ENCODE results near the gene TFAP2B. TPM values are rescaled to one million over a fixed set of nuclear protein-coding genes. Genes with fewer than 3 reads are reported as not detected.

Gene TFAP2B
- total RNA-seq, 1 donor from 2014 or later, result under 0.01 TPM

DNA sequence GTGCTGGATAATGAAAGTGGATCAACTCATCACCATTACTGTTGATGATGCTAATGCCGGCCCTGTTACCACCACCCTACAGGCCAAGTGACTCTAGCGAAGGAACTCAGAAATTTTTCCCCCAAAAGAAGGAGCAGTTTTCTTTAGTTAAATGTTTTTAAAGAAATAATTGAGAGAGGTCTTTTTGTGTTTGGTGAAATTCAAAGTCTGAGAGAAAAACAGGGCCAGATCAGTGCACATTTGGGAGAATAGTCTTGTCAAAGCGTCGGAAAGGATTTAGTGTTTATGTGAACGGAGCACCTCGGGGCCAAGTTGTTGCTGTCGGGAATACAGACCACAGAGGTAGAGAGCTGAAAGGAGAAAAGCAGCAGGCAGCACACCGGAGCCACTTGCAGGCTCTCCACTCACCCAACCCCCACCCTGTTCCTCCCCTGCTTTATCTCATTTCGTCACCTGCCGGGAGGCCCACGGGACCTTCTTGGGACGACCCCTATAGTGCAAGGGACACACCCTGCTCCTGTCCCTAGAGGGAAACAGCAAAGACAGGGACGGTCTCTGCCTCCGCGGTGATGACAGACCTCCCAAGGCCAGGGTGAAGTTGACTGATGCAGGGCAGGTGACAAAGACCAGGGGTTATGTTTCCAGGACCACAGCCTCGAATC is 6.8 kb downstream of the TFAP2B start:
- no peak for DNase-seq

DNA sequence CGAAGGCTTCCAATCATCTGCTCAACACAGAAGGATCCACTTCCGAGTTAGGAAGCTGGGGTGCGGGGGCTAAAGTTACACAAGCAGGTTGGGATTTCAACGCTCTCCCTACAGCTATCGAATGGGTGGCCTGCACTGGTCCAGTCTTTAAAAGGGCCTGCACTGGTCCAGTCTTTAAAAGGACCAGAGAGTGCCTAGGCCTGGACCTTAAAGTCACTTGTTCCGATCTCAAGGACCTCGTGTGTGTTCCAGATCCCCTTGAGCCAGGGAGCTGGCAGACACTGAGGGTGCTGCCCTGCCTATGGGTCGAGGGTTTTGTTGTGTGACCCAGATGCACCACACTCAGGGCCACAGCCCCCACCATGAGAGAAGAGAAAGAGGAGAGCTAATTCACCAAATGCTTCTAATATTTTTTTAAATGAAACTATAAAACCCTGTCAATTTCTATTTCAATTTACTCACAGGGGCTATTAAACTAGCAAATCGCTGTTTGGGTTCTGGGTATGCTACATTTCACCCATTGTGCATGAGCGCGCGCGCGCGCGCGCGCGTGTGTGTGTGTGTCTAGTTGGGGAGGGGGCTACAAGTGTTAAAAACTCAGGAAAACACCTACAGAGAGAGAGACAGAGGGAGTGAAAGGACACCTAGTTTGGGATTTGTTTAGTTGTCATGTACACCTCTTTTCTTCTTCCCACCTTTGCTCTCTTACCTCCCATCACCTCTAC is 7.5 kb downstream of the TFAP2B start:
- no peak for DNase-seq

DNA sequence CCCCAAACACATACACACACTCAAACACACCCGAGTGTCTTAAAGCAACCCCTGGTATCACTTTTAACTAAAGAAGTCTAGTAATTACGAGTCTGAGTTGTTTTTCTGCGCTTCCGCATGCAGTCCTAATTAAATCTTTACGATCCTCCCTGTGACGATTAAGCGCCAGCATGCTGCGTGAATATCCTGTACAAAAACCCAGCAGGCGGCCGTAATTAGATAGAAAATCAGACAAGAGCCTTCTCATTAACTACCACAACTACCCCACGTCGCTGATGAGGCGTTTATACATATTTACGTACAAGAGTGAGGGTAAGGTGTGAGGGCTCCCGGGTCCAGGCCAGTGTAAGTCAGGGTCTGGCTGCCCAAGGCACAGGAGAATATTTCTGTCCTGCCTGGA is 8.1 kb downstream of the TFAP2B start:
- no peak for DNase-seq

DNA sequence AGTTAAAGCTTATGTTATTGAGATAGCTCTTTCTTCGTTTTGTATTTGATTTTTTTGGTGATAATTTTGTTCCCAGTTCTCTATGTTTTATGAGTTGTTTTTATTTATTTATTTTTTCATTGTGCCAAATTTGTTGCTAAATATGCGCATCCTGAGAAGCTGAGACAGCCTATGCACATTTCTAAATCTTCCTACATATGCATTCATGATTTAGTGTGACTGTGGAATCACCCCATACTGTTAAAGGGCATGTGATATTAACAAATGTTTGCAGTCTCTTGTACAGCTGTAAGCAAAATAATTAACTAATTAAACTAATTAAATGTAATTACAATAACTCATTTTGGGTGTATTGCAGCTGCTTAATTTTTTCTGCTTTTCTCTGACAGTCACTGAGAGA is 10.4 kb downstream of the TFAP2B start:
- no peak for DNase-seq

DNA sequence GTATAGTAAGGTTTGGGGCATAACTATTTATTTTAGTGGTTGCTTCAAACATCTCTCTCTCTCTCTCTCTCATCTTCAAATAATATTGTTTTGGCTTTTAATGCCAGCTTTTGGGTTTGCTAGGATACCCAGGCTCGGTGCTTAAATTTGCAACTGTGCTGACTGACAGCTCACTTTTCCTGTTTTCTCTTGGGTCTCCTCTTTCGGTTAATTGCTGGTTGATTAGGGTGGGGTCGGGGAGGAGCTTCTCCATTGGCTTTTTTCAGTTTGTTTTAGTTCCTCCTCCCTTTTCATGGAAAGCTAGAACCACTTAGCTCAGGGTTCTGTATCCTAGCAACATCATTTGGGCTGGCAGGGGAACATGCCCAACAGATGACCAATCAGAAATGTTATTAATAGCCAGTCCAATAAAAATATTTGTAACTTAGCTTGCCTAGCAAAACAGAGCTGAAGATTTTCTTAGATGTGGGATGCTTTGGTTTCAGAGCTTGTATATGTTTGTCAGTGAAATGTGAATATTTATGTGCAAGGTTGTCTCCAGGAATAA is 11.3 kb downstream of the TFAP2B start:
- DNase-seq, result no peak

DNA sequence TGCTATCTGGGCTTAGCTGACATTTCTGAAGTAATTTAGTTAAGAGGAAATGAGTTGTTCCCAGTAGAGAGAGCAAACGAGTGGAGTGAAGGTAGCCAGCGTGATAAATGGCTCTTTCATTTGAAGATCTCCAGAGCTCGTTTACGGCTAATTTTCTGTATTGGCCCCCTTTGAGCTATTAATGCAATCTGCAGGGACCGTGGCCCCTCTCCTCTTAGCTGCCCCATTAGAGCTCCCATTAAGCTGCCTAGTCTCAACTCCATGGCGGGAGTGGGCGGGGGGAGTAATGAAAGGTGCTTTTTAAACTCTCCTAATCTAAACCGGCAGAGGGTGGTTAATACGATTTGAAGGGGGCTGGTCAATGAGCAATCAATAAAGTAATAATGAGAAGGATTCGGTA is 12.5 kb downstream of the TFAP2B start:
- DNase-seq, result no peak

DNA sequence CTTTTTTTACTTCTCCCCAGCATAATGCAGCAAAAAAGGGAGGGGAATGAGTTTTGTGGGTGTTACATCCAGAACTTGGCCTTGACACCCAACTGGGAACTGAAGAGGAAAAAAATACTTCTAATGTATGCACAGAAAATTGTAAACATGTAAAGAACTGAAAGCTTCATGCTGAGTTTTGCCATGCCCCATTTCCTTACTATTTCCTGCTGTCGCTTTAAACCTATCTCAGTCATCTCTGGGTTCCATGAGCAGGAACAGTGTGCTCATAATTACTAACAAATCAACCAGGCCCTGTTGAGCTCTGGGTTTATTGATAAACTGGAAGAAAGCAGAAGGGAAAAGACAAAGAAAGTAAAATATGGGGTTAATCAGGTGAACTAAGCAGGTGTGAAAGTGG is 14.2 kb downstream of the TFAP2B start:
- no peak for DNase-seq

DNA sequence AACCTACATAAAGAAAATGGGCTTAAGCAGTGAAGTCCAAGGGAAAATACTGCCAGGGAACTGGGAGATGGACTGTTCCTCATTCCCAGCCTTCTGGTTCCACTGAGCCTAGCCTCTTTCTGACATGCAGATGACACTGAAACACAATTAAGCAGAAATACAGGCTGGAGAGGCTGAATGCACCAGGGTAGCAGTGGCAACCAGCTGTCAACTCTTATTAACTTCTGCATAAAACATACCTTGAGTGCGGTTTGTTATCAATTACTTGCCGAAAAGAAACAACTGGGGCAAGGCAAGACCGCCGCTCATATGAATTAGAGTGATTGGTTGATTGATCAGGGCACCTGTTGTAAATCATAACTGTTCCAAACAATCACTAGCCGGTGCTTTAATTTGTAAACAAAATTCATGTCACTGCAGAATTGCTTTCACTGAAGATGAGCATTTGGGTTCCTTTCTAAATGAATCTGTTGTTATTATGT is 16.3 kb downstream of the TFAP2B start:
- DNase-seq, result no peak

DNA sequence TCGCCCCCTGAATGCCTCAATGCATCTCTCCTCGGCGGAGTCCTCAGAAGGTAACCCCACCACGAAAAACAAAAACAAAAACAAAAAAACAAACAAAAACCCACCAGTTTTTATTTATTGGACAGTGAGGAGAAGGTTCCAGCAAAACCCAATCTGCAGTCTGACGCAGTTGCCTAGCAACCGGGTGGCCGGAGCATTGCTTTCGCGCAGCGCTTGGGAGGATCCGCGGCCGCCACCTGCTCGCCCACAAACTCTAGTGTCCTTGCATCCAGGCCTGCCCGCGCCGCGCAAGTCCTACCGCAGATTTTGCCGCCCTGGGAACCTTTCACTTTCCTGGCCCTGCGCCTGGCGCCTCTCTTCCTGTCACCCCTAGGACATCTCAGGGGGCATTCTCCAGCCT is 17.6 kb downstream of the TFAP2B start:
- DNase-seq, result no peak

DNA sequence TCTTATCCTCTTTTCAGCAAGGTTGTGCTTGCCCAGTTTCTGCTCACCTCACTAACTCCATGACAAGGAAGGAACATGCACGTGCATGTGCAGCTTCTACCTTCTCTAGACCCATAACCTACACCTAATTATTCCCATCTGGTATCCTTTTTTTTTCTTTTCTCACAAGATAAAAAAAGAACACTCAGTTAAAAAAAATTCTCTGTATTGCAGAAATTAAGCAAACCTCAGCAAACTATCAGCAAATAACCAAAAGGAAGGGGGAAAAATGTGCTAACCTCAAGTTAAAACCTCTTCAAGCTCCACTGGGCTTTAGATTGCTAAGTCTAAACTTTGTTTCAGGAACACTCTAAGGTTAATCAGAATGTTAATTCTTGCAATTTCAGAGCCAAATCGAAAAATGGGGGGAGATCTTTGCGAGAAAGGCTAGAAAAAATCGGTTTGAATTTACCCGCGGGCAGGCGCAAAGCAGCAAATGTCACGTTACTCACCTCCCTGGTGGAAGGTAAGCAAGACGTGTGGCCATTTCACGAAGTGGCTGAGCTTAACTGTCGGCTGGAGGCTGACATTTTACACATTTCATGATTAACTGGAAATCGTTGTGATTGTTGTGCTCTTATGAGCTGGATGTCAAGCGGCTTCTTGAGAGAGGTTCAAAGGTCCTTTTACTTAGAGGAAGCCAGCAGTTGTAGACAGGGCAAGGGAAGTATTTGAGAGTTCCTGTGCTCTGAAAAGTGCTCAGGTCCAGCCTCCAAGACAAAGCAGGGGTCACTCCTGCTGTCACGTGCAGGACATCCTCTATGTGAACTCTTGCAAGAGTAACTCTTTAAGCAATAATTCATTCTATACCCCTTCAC is 19.1 kb downstream of the TFAP2B start:
- no peak for DNase-seq

DNA sequence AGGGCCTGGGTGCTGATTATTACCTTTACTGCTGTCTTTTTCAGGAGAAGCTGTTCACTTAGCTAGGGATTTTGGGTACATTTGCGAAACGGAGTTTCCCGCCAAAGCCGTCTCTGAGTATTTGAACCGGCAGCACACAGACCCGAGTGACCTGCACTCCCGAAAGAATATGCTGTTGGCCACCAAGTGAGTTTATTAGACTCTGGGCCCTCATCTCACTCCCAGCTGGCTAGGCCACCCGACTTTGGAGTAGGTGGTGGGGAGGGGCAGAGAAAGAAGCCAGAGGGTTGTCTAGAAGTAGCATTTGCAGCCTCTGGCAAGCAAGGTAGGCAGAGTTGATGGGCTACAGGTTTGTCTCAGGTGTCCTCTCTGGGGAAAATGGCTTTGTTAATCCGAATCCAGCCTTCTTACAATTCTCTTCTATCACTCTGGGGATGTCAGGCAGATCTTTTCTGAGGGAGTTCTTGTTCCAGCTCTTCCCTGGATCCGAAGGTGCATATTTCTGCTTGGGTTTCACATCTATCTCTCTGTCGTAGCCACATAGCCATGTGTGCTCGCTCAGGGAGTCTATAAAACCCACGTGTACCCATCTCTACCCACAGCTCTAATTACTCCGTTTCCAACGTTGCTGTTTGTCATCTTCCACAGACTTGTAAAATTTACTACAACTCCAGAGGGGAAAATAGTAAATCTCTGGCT is 21.6 kb downstream of the TFAP2B start:
- no peak for DNase-seq

DNA sequence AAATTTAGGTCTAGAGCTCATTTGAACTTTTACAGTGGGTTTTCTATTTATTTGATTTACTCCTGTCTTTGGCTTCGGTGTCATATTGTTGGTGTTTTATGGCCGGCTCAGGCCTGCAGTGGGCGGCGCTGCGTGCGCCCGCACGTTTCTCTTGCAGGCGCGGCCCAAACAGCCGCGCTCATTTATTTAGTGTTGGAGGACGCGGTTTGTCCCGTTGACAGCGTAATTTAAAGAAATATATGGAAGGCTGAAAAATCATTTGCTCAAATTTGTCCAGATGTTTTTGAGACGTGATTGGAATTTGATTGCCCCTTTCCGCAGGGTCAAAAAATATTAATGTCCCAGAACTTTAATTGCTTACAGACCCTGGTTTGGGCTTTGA is 22.1 kb downstream of the TFAP2B start:
- no peak for DNase-seq

DNA sequence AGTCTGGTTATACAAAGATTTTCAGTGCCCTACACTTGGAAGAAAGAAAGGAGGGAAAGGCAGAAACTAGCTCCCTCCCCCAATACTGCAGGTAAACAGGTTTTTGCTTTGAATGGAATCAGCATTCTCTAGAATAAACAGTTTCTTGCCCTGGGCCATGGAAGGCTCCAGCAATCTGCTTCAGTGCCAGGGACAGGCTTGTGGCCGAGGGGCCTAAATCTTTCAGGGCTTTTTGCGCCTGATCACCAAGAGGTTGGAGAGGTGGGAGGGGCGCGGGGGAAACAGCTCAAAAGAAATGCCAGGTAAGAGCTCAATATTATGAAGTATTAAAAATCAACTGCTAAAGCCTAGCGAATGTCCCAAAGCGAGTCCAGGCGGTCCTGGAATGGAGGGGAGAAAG is 23.8 kb downstream of the TFAP2B start:
- DNase-seq, result no peak

DNA sequence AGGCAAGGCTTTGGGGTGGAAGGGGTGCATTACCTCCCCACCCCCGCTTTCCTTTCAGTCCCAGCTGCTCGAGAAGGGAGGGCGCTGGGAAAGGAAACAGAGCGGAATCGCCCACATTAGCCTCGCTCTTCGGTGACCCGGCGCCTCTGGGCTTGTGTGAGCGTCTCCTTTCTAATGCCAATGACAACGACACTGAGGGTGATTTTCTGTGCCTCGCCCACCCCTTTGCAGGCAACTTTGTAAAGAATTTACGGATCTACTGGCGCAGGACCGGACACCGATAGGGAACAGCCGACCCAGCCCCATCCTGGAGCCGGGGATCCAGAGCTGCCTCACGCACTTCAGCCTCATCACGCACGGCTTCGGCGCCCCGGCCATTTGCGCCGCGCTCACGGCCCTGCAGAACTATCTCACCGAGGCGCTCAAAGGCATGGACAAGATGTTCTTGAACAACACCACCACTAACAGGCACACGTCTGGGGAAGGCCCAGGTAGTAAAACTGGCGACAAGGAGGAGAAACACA is 24.3 kb downstream of the TFAP2B start:
- DNase-seq, result no peak

DNA sequence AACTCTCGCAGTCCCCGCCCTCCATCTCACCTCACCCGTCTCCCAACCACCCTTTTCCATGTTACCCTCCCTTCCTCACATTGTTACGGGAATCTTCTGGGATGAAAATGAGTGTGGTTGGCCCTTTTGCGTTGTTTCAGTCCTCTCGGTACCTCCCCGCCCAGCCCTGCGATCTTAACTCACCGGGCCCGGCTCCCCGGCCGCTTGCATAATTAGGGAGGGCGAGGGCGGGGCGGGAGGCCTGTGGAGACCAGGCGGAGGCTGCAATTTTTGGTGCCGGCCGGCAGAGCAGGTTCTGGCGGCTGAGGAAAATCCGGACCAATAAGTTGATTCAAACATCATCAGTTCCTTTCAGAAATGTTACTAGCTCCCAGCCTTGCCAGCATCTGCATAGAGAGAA is 25.2 kb downstream of the TFAP2B start:
- no peak for DNase-seq

DNA sequence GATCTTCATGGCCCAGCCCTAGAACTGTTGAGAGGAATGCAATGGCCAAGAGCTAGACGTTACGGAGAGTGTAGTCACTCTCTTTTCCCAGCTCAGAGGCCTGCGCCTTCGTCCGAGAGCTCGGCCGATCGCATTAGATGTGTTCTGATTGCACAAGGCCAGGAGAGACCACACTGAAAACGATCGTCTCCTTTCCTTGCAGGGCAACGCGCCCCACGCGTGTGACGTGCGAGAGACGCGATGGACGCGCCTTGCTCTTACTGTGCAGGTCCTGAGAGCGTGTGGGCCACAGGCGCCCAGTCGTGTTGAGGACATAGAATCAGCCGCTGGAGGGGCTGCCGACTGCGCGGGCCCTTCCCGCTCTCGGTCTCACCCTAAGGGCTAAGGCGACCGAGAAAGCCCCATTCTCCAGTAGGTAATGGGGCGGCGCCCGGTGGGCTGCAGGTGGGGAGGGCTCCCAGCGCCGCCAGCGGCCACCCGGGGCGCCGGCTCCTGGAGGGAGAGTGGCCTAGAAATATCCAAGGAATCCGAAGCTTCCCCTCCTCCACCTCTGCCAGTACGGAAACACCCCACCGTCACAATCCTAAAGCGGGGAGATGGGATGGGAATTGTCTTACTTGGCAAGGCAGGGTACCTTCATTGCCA is 26.9 kb downstream of the TFAP2B start:
- DNase-seq, result no peak

DNA sequence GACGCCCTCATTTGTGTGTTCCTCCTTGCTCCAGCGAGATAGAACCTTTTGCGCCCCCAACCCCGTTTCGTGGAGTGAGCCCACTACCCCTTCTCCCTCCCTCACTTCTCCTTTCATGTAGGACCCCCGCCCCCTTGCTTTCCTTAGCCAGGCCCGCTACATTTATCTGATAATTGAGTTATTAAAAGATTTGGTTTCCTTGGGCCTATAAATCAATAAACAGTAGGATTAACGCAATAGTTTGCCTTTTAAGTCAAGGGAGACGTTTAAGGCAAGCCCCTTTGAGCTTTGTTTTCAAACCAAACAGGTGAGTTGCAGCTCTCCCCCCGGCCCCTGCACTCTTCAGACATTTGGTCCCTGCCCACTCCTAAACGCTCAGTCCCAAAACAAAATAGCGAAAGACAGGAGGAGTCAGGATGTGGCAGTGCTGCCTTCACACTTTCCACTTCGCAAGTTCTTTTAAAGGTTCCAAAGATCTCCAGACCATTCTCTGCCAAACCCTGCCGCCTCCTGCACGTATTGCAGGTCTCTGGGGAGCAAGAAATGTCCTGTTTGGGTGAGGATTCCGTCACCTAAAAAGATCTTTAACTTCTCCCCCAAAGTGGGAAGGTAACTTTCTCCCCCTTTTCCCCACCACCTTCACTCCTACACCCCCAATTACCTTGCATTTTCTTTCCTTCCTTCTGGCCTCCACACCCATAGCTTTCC is 27.6 kb downstream of the TFAP2B start:
- no peak for DNase-seq

DNA sequence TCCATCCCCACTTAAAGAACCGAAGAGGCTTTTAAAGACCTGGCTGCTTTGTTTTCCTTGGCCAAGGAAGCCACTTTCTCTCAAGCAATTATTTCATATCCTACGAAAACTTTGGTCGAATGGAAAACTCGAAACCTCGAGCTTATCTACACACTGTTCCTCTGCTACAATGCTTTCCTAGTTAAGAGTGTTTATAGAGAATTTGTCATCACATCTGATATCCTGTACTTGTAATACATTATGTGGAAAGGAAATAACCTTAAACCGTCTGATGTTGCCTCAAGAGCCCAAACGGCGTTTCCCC is 28.1 kb downstream of the TFAP2B start:
- no peak for DNase-seq

DNA sequence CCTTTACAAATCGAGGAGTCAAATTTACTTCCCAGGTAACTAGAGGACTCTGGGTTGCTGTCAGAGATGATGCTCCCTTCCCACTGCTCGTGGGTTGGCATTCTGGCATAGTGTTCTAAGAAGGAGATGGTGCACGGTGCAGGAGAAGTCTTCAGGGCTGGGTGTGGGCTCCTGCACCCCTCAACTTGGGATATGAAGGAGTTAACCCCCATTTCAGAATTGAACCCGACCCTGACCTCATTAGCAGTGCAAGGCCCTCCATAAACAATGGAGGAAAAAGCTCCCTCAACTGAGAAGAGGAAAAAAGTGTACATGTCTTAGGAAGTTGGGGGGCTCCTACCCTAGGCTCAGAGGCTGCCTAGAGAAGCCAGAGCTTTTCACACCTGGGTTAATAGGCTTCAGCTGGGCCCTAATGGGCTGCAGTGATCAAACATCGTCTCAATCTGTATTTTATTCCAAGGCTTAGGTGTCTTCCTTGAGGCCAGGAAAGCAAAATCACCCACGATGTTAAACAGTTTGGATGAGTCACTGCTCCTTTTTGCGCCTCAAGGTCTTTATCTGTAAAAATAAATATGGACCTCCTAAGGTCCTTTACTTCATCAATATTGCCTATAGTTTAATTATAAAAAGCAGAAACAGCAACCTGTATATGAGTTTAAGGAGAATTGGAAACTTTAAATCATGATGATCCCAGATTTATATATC is 29.4 kb downstream of the TFAP2B start:
- no peak for DNase-seq
